ENCODE measurements around the gene OR6B3.
A peak's percentile ranks its signal among the peaks of the same experiment; 100 is the strongest.
"Not testable (repeated sequence)": the region's sequence is repeated elsewhere in the genome, so short reads cannot be mapped to it uniquely, and the experiment has no call there.

Gene OR6B3

DNA sequence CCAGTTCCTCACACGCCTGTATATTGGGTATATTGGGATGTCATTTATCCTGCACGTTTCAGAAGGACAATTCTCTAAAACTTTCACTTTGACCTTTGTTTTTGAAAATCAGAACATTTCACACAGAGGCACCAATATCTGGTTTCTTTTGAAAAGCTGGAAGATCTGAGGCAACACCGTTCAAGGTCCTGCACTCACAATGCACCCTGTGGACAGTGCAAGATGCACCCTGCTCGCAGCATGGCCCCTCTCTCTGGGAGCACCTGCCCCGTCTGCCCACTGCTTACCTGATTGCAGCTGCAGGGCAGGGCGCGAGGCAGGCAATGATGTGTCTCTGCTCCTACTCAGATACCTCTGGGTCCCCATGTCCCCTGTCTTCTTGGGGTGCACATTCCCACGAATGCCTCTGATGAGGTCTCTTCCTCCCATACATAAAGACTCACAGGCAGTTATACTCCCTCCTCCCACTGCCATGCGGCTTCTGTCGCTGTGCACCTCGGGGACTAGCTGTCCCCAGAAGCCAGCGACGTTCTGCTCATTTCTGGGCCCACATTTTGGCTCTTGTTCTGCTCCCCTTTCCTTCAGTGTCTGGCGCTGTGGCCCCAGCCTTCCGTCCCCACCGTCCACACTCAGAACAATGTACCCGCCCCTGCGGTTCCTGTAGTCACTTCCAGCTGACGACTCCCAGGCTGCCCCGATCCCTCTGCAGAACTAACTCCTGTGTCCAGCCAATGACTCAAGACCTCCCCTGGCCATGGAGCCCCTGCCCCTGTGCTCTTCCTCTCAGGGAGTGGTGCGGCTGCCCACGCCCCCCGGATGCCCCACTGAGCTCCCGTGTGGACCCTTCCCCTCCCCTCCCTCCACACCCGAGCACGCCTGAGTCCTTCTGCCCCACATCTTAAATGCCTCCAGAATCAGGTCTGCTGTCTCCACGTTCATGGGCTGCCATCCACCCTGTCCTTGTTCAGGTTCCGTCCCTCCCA lies at the start of gene OR6B3:
Gene OR6B3, minus strand, starts transcription at position 349 of the 983 bp plus-strand sequence.
- DNase-seq (ENCODE audit: low read depth): no peak

GRCh38 chr2:240098349-240098748 lies 45.0 kb upstream of the OR6B3 start:
- no peak for DNase-seq (ENCODE audit: low read depth)

- no peak for DNase-seq (ENCODE audit: low read depth)
These were observed 42.5 kb upstream of the OR6B3 start for GRCh38 chr2:240095556-240096523.

- DNase-seq (ENCODE audit: low read depth): no peak
These were observed 36.0 kb upstream of the OR6B3 start for GRCh38 chr2:240089306-240089705.

GRCh38 chr2:240086563-240086962 lies 33.2 kb upstream of the OR6B3 start:
- DNase-seq (ENCODE audit: low read depth): no peak

DNA sequence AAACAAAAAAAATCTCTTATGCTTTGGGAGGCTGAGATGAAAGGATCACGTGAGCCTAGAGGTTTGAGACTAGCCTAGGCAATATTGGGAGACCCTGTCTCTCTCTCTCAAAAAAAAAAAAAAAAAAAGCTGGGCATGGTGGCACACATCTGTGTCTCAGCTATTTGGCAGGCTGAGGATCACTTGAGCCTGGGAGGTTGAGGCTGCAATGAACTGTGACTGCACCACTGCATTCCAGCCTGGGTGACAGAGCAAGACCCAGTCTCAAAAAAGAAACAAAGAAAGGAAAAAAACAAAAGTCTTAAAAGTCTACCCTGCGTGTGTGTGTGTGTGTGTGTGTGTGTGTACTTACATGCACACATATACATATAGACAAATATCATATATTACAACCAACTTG lies 25.3 kb upstream of the OR6B3 start:
- no peak for DNase-seq (ENCODE audit: low read depth)

GRCh38 chr2:240077442-240077841 lies 24.1 kb upstream of the OR6B3 start:
- DNase-seq (ENCODE audit: low read depth): no peak

DNA sequence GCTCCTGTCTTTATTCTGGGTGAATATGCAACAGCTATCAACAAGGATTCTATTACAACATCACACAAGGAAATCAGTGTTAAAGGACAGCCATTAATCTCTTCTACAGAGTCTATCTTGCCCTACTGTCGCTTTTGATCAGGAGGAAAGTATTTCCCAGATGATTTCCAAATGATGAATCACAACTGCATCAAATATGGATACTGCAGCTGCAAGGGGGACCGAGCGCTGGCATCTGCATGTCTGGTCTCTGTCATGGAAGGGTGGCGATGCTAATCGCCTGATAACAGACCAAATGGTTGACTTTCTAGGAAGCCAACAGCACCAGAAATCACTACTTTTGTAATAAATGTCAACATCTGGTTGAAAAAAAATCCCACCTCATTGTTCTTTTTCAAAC lies 21.2 kb upstream of the OR6B3 start:
- no peak for DNase-seq (ENCODE audit: low read depth)

- no peak for DNase-seq (ENCODE audit: low read depth)
These were observed 17.6 kb upstream of the OR6B3 start for GRCh38 chr2:240070907-240071306.

DNA sequence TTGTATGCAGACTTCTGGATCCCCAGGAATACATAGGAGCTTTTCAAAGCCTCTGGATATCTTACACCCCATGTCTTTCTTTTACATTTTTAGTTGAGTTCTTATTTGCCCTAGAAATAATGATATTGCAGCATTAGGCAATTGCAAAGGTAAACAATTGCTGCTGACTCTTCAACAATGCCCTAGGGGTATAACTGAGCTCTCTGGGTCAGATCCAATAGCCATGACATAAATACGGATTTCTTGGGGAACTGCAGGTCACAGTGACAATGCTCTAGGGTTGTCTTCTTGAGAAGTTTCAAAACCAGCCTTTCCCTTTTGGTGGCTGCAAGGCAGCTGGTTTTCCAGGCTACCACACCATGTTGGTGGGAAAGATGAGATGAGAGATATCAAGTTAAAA lies 16.5 kb upstream of the OR6B3 start:
- DNase-seq (ENCODE audit: low read depth): no peak

DNA sequence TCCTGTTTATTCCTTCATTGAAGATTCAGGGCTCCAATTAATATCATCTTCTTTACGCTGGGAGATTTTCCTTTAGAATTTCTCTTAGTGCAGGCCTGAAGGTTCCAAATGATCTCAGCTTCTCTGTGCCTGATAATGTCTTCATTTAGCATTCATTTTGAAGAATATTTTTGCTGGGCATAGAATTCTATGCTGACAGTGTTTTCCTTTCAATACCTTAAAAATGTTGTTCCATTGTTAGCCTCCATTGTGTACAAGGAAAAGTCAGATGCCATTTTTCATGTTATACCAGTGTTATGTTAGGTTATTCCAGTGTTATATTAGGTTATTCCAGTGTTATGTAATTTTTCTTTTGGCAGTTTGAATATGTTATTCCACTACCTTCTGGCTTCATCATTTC lies 14.9 kb upstream of the OR6B3 start:
- DNase-seq (ENCODE audit: low read depth): no peak

DNA sequence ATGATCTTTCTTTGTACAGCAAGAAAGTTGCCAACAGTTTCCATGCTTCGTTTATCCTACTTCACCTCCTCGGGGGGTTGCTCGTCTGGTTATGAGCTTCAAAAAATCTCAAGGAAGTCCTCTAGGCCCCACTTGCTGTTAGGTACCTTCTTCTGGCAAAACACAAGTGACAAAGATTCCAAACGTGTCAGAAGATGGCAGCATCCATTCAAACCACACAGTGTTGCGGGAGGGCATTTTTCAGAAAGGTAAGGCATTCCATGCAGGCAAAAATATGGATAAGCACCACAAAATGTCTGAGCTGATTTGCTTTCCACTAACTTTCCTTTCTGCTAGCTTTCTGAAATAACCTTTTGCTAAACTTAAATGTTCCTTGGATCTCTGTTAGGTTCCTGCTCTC lies 13.2 kb upstream of the OR6B3 start:
- DNase-seq (ENCODE audit: low read depth): no peak

DNA sequence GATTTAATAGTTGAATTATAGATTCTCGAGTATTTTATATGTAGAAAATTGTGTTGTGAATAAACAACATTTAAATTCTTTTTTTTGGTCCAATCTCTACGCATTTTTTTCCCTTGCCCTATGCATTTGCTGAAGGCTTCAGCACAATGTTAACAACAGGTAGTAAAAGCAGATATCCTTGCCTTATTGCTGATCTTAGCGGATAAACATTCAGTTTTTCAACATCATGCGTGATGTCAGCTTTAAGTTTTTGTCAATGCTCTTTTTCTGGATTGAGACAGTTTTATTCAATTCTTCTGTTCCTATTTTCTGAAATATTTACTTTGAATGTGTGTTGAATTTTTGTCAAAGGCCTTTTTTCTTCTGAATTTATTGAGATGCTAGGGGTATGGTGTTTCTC lies 11.6 kb upstream of the OR6B3 start:
- no peak for DNase-seq (ENCODE audit: low read depth)

- DNase-seq (ENCODE audit: low read depth): peak; percentile 23
These were observed 7.8 kb upstream of the OR6B3 start for GRCh38 chr2:240060977-240061591.

DNA sequence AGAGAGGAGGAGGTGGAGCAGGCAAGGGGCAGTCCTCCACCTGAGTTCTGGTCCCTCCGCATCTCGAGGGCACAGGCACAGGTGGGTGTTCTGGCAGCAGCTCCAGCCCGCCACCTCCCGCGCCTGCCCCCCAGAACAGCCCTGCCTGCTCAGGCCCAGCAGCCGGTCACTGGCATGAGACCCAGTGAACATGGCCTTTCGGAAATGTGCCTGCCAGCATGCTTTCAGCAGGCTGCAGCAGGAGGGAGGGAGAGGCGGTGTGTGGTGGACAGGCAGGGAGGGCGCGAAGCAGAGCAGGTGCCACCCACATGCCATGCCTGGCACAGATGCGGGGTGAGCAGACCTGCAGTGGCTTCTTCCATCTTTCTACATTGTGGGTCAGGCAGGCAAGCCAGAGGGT lies 3.4 kb upstream of the OR6B3 start:
- DNase-seq (ENCODE audit: low read depth): no peak

- DNase-seq (ENCODE audit: low read depth): no peak
These were observed 2.0 kb upstream of the OR6B3 start for GRCh38 chr2:240055177-240055917.

DNA sequence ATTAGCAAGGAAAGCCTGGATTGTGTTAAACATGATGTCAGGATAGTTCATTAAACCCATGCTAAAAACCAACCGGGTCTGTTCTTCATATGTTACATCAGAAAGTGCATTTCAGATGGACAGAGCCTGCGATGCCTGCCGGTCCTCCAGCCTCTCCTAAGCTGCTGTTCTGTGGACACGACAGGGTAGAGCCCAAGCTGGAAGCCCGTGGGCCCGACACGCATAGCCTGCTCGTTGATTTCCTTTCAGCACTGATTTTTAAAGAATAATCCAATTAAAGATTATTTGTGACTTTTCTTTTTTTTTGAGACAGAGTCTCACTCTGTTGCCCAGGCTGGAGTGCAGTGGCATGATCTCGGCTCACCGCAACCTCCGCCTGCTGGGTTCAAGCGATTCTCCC lies 797 bp downstream of the OR6B3 start:
- DNase-seq (ENCODE audit: low read depth): no peak

DNA sequence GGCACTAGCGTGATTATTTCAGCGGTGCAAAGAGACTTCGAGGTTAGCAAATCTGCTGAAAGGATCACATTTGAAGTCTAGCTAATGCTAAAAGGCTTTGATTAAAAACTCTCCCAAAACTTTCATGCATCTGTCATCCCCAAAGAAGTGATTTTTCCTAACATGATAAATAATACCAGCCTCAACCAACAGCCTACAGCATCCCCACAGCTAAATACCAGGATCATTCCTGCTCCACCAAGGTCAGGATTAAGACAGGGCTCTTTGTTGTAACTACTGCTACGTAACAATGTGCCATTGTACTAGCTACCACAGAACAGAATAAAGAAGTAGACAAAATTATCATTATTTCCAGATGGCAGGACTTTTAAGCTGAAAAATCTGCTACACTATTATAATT lies 1.6 kb downstream of the OR6B3 start:
- DNase-seq (ENCODE audit: low read depth): no peak

DNA sequence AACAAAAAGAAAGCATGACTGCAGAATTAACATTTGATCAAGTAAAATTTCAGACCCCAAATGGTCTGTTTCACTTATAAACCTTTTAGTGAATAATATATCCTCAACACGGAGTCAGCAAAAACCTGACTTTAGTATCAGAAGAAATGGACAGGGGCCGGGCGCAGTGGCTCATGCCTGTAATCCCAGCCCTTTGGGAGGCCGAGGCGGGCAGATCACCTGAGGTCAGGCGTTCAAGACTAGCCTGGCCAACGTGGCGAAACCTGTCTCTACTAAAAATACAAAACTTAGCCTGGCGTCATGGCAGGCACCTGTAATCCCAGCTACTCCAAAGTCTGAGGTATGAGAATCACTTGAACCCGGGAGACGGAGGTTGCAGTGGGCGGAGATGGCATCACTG lies 3.0 kb downstream of the OR6B3 start:
- DNase-seq (ENCODE audit: low read depth): no peak

- DNase-seq (ENCODE audit: low read depth): no peak
These were observed 5.1 kb downstream of the OR6B3 start for GRCh38 chr2:240048237-240048636.

- no peak for DNase-seq (ENCODE audit: low read depth)
These were observed 8.2 kb downstream of the OR6B3 start for GRCh38 chr2:240045098-240045497.

DNA sequence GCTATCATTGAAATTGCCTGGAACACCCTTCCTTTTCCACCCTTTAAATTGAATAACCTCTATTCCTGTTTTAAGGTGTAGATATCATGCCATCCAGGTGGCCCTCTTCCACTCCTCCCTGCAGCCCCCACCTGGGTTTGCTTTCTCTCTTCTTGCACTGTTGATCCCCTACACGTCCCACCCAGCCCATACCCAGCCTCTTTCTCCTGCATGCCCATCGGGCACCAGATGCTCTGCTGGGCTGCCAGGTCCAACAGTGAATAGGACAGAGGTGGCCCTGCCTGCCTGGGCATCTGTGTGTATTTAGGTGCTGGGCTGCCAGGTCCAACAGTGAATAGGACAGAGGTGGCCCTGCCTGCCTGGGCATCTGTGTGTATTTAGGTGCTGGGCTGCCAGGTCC lies 9.2 kb downstream of the OR6B3 start:
- DNase-seq (ENCODE audit: low read depth): not testable (repeated sequence)

Data from activated T-cell treated with anti-CD3 and anti-CD28 coated beads for 24 hours (primary cell).